GM12872 (cell line): ENCODE measurements around the gene RCAN2.

ENCODE experiments used
- CTCF ChIP-seq: IDR thresholded peaks from 3 replicates; pipeline ENCODE4 v1.5.1; 2011; ENCODE audit warnings: low read depth, mild to moderate bottlenecking, low read length, moderate library complexity; ENCODE audit not compliant: insufficient read depth

Gene RCAN2

DNA sequence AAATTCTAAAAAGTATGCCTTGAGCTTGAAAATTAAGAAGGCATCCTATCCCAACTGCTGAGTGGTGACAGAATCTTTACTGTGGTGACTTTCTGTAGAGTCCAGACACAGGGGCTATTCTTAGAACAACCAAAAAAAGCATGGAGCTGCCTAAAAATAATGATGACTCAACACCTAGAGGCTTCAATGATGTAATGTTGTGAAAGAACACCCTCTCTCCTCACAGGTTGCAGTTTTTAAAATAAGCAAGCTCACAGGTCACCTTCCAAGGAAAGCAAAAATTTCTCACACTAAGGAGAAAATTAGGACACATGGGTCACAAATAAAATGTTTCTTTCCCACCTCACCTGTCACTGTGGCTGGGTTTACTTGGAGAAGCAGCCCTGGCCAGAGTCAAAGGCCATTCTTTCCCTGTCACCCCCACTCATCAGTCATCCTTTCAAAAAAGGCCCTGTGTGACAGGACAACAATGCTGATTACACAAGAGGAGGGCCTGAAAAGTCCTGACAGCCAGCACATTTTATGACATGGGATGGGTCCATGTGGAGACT, 53.5 kb downstream of the RCAN2 start:
- no peak for TF ChIP-seq CTCF

DNA sequence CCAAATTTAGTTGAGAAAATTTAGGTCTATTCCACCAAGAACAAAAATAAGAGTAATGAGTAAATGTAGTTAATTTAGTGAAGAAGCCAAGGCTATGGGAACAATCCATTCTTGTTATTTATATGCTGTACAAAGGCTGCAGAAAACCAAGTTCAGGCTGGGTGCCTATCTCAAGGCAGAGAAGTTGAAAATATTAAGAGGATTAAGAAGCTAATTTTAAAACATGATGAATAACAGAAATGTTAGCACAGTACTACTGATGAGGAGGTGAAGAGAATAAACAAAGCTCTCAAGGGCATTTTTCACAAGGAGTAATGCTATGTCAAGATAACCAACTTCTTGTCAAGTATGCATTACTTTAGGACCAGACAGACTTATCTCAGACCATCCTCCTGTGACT, 68.6 kb downstream of the RCAN2 start:
- TF ChIP-seq CTCF, result no peak

DNA sequence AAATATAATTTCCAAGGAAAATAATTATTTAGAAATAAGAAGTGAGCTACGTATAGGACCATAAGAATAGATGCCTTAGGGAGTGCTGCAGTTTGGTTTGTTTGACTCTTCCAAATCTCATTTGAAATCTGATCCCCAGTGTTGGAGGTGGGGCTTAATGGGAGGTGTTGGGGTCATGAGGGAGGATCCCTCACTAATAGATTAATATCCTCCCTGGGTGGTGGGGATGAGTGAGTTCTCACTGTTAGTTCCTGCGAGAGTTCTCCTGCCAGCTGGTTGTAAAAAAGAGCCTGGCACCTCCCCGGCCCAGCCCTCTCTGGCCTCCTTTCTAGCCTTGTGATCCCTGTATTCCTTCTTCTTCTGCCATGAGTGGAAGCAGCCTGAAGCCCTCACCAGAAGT, 69.3 kb downstream of the RCAN2 start:
- no peak for TF ChIP-seq CTCF

DNA sequence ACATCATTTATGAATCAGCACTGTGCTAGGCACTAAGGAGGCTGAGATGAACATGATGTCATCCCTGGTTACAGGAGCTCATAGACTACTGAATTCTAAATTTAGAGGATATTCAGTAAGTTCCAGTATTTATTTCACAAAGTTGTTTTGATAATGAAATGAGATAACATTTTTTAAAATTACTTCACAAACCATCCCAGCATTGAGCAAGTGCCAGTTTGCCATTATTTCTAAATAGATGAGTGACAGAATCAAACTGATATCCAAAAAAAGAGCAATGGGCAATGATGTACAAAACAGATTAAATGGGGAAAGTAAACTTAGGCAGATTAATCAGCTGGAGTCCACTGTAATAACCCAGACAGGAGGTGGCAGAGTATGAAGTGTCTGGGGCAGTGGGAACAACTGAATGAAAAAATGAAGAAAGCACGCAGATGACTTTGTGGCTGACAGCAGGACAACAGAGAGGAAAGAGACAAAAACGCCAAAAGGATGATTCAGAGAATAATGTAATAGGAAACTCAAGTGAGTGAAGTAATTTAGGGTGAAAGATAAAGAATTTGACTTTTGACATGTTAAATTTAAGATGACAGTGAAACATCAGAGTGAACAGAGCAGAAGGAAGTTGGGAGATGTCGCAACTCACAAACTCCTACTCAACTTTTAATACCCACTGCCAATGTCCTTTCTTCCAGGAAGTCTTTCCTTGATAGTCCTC, 70.2 kb downstream of the RCAN2 start:
- no peak for TF ChIP-seq CTCF

DNA sequence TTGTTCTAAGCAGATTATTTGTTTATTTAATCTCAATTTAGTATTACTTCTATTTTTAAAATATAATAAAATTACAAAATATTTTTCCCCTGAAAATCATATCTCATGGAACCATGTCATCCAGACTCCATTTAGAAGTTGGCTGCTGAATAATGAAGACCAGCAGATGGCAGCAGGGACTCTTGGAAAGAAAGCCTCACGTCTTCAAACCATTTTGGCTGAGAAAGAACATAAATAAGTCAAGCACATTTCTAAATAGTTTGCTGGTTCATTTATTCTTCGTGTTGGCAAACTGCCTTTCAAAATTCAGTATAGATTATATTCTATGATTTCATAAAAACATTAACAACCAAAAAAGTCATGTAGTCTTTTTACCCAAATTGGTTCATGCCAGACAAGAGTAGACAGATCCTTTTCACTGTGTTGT, 71.7 kb downstream of the RCAN2 start:
- TF ChIP-seq CTCF, result peak; percentile 53

DNA sequence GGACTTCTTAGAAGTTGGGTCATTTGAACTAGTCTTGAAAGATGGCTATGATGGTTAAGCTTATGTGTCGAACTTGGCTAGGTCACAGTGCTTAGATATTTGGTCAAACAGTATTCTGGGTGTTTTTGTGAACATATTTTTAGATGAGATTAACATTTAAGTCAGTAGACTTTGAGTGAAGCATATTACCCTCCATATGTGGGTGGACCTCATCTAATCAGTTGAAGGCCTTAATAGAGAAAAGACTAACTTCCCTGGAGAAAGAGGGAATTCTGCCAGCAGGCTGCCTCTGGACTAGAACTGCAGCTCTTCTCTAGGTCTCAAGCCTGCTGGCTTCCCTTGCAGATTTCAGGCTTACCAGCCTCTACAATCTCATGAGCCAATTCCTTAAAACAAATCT, 76.9 kb downstream of the RCAN2 start:
- TF ChIP-seq CTCF, result no peak

DNA sequence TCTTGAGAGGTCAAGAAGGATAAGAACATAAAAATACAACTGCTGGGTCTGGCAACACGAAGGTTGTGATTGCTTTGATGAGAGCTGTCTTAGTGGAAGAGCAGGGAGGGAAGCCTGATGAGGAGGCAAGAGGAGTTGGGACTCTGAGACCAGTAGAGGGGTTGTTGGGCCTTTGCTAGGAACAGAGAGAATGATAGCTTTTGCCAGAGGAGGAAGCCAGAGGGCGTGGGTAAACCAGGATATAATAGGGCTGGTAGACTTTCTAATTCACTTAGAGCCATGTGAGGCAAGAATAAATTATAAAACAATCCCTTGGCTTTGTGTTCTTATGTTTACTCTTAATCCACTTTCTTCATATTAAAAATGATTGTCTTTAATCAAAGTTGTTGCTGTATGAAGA, 78.6 kb downstream of the RCAN2 start:
- TF ChIP-seq CTCF, result 0 out of 3 replicates have a peak, but pooled peaks have one; percentile 2
